SIG-M5 treated with dmso at 0.1 percent for 504 hours (cell line): ENCODE data around the gene LHX2.
A peak's percentile ranks its signal among the peaks of the same experiment; 100 is the strongest.

Experiments used
- DNase-seq: peaks from one replicate; lab custom pipeline; 2025; ENCODE audit not compliant: unreplicated experiment; lab: John Stamatoyannopoulos, UW

LHX2 gene

DNA sequence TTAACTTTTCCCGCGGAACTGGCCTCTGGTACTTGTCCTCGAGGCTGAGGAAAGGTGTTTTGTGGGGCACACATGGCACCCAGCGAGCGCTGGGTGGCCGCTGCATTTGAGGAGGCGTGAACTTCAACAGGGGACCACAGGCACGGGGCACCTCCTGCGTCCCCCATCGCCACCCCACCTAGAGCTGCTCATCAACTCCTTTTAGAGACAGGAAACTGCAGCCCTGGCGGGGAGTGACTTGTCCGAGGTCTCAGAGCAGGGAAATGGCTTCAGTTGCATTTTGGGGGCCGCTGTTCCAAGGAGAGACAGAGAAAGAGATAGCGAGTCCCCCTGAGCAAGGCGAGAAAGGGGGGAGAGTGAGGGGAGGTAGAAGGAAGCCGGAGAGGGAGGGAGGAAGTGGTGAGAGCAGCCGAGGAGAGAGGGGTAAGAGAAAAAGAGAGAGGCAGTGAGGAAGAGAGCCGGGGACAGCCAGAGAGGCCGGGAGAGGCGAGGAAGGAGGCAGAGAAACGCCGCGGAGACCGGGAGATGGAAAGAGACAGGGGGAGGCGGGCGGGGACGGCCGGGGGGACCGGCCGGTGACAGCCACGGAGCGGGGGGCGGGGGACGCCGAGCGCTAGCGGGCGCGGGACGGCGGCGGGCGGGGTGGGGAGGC is 12.5 kb upstream of the LHX2 start:
- DNase-seq: peak; percentile 19

DNA sequence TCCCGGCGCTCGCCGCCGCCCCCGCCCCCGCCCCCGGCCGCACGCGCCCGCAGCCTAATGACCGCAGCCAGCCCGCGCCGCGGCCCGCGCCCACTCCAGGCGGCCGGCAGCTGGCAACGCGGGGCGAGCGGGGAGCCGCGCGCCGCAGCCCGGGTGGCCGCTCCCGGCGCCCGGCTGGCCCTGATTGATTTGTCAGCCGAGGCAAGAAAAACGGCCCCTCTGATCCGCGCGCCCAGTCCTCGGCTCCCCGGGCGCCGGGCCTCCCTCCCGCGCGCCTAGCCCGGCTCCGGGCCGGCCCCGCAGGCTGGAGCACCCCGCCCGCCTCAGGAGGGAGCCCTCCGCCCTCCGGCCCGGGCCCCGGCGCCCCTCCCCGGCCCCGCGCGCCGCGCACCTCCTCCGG is 11.9 kb upstream of the LHX2 start:
- DNase-seq: no peak

DNA sequence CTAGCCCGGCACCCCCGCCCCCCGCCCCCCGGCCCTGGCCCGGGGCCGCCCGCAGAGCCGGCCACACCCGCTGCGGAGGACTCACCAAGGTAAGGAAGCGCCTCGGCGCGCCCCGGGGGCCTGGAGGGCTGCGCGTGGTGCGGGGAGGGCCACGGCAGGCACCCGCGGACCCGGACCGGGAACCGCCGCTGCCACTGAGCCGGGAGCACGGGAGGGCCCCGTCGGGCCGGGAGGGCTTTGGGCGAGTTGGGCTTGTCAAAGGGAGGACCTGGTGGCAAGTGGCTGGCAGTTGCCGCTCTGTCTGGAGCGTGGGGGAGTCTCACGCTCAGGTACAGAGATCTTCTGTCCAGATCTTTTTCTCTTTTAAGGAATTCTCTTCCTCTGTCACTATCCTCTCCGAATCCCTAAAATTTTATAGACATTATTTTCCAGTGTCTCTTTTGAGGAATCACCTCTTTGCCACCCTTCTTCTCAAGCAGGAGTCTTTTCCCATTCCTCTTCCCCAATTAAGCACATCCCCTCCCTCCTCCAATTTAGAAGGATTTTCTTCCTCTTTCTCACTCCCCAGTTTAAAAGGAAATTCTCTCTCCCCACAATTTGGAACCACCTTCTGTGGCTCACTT is 11.3 kb upstream of the LHX2 start:
- no peak for DNase-seq

DNA sequence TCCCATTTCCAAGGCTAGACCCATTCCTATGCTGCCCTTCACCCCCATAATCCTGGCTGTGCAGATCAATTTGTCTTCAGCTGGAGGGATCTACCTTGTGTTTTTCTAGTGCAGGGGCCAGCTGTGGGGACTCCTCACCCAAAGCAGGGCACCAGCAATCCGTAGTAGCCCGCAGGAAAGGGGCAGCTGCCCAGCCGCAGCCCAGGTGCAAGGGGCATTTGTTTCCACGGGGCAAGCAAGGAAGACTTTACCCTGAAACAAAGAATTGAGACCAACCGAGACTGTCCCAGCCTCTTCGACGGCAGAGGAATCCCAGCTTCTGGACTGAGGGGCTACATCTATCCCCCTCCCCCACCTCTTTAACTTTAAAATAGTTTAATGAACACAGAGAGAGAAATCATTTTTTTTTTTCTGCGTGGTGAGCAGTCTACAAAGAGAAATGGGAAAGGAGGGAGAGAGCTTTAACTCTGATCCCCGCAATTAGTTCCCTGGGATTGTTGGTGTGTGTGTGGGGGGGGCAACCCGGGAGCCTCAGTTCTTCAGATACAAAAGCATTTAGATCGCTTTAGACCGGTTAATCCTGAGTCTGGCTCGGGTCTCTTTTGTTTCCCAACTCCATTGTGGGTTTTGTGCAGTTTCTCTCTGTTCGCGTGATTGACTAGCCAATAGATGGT is 10.6 kb upstream of the LHX2 start:
- DNase-seq: no peak

DNA sequence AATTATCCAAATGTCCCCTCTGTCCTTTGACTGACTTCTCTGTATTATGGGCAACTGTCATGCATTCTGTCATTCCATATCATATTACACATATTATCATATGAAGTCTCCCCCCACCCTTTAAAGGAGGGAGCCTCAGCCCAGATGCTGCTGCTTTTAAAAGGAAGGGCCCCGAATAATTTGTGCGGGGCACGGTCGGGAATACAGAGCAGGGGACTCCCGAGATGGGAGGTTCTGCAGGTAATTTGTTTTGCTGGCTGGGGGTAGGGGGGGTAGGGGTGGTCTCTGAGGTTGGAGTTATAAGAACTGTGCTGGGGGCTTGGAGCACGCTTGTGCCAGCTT is 10.1 kb upstream of the LHX2 start:
- no peak for DNase-seq

DNA sequence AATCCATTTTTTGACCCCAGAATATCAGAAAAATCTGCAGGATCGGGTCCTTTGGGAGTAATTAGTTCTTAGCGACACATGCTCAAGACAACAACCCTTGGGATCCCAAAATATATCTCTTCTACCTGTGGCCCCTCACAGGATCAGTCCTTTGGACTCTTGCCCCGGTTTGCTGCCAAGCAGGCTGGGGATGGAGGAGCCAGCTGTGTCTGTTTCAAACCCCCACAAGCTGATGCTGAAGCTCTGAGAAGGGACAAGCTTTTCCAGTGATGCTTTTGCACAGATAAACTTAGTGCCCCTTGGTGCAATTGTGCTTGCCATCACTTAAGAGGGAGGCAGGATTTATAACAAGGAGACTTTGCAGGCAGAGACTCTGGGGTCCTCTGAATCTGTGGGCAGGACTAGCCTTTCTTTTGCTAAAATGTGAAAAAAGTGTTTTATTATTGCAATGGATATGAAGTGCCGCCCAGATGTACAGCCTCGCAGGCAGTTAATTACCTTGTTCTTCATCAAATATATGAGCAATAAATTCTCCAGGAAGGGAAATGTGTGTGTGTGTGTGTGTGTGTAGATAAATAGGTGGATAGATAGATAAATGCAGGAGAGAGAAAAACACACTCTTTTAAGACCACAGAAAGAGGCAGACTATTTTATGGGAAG is 9.6 kb upstream of the LHX2 start:
- DNase-seq: no peak

DNA sequence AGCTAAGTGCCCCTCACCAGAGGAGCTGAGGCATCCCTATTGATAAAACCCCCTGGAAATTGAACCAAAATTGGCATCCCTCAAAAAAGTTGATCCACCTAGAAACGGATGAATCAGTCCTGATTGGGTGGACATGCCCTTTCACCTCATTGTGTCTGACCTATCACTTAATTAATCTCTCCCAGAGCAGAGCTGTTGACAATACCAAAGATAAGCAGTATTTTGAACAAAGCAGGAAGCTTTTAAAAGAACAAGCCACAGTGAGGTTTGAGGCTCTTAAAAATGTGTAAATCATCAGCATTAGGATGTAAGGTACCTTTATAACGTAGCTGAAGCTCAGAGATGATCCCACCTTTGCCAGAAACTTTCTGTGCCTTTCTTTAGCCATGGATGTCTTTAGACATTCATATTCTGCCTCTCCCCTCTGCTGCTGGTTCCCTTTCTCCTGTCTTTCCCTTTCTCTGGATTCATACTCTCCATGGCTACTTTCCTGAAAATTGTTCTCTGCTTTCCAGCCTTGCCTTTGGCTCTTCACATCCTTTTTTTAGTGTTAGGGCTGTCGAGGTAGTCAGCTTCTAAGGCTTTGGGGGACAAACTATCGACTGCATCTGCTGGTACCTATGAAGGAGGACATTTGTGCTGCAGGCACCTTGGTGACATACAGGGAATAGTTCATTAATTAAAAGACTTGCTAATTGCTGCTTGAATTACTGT is 7.8 kb upstream of the LHX2 start:
- DNase-seq: no peak

DNA sequence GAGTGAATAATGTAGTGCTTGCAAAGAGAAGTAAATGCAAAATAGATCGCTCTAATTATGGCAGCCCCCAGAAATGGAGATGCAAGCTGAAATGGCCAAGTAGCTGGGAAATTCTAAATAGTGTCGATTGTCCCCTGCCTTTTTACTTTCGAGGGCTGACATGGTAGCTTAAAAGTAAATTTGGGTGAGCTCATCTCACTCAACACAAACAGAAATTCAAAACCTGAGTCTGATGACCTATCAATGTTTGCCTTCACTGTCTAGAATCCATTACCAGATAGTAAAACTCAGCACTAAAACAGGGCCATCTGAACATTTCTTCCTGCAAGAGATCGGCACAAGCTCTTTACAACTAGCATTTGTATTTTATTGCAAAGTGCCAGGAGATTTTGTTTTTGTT is 7.0 kb upstream of the LHX2 start:
- no peak for DNase-seq

DNA sequence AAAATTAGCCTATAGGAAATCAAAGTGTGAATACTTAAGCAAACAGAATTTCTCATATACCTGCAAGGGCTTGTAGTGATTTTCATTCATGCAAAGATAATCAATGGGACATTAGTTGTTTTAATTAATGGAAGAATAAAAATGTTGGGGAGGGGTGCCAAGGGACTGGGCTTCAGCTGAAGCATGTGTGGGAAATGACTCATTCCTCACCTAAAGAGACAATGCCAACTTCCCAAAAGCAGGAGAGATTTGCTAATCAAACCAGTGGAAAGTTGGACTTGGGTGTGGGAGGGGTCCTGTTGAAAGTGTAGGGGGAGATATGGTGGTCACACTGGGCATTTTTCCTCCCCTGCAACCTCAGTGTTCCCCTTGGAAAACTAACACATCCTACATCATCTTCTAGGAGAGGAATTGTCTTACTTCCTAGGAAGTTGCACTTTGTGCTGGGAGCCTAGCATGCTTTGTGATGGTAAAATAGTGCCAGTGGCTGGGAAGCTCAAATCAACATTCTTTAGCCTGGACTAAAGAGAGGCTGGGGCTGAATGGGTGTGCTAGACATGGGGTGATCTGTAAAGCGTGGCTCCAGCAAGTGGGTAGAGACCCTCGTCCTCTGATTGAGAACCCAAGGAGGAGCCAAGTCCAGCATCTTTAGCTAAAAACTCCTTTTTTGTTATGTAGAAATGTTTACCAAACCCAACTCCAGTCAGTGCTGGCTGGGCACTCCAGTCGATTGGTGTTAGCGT is 6.4 kb upstream of the LHX2 start:
- no peak for DNase-seq

DNA sequence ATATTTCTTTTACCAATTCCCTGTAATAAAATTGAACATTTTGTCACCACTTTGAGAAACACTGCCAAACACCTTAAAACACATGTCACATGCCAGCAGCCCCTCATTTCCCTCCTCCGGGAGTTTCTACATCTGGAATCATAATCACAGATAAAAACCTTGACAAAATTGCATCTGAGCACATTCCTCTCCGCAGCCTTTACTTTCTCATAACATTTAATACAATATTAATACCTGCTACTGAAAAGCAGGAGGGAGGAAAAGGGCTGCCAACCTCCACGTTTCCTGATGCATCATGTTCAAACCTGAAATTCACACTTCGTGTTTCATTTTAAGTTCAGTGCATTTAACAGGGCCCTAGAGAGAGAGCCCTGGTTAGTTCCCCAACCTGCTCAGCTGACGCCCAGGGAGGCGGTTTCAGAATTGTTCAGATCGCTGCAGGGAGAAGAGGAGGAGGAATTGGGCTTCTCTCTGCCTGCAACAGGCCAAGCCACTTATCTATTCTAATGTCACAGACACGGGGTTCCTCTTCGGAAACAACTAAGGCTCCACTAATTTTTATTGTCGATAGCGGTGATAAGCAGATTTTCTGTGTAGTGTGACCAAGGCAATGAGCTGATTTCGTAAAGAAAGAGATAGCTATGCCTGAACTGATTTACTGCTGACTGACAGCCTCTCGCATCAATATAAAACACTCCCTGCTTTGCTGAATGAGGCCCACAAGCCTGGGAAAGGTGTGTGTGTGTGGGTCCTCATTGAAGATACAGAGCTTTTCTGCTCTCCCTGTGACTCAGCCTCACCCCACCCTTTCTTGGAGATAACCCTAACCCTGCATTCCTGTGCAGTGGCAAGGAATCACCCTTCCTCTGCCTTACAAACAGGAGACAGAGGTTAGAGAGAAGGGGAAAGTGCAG is 4.9 kb upstream of the LHX2 start:
- DNase-seq: peak; percentile 53

DNA sequence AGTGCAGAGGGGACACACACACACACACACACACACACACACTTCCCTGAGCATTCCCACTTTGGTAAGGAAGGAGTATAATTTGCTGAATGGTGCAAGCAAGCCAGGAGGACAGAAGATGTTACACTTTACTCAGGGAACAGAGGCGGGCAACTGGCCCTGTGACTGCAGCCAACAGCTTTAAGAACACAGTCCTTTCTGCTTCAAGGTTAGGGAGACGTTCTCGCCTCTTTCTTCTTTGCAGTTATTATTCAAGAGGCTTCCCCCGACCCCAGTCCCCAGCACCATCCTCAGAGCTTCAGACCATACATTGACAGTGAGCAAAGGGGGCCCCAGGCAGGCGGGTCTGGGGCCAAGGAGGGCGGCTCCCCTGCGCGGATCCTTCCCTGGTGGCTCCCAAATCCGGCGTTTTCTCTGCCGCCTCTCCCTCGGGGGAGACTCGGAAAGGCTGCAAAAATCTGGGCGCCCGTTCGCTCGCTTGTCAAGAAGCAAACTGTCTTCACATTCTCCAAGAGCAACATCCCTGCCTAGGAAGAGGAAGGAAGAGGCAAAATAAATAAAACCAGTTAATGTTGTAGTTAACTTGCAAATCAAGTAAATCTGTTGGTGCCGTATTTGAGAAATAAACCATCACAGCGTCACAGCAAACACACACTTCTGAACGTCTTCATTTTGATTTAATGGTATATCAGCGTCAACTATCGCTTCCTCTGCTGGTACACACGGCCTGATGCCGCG is 3.8 kb upstream of the LHX2 start:
- no peak for DNase-seq

DNA sequence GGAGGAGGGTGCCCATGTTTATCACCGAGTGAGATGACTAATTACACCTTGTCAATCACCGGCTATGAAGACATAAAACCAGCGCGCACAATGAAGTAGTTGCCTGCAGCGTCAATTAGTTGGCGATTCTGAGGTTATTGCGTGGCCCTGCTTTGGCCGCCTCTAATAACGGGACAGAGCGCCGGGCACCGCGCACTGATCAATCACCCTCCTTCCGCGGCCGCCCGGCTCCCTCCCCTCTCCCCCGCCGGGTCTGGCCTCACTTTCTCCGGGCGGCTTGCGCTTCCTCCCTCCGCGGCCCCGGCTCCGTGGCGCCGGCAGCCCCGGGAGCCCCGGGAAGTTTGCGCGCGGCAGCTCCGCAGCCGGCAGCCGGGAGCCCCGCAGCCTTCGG is 3.3 kb upstream of the LHX2 start:
- no peak for DNase-seq

DNA sequence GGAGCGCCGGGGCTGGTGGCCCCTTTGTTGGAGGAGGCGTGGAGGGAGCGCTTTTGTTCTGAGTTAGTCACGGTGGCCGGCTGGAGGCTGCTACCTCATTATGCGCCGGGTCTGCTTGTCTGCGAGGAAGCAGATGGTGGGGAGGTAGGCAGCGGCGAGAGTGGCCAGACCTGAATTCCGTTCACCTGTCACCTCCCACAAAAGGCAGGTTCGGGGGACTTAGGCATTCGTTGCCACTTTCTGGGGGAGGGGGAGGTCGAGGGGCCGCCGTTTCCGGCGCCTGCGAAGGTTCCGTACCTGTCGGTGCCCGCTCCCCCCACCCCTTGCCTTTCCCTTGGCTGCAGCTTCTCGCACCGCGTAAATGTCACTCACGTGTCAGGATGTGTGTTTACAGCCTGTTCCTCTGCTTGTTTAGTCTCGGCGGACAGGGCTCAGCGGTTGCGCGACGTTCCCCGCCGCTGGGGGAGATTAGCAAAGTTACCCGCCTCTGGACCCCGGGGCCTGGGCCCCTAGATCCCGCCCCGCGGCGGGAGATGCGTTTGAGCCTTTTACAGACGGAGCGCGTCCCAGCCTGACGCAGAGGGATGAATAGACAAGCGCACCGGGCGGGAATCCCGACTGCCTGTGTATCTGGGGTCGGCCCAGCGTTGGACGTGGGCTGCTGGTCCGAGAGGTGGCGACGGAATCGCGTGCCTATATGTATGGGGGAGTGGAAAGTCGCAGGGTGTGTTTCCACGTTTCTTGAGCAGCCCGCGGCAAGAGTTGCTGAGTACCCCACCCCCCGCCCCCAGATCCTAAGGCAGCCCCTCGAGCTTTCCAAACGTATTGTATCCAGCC is 2.7 kb upstream of the LHX2 start:
- DNase-seq: no peak

DNA sequence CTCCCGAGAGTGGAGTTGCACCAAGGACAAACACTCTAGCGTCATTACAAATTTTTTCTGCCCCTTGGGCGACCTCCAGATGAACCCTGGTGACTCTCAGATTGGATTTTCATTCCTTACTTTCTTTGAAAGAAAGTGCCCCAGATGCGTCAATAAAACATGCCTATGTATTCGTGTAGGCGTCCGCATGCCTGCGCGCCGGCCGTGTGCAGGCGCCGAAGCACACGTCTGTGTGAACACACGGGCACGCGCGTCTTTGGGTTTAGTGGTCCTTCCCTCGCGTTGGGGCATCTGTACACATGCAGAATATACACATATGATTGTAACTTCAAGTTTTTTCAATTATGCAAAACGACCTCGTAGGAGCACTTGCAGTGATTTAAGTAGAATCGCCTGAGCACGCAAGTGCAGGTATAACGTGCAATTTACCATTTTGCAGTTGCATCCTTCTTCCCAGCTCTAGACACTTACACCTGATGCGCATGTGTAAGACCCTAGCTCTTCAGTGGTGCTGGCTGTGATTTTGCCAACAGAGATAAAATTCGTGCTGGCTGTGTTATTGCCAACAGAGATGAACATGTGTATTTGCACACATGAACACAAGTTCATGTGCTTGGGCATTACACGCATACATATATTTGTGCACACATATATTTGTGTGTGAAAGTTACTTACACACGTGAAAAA is 1.9 kb upstream of the LHX2 start:
- no peak for DNase-seq

DNA sequence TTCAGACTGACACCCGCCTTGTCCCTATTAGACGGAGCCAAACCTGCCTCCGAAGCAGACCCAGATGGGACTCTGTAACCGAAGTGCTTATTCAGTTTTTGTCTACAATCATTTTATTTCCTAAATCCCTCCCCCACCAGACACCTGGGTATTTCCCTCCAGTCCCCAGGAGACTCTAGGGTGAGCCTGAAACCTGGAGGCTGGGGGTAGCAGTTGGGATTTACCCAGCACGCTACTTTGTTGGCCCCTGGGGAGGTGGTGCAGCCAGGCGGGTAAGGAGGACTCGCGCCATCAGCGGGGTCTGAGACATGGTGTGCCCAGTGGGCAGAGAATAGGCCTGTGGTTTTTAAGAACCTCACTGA is 1.3 kb upstream of the LHX2 start:
- DNase-seq: no peak

DNA sequence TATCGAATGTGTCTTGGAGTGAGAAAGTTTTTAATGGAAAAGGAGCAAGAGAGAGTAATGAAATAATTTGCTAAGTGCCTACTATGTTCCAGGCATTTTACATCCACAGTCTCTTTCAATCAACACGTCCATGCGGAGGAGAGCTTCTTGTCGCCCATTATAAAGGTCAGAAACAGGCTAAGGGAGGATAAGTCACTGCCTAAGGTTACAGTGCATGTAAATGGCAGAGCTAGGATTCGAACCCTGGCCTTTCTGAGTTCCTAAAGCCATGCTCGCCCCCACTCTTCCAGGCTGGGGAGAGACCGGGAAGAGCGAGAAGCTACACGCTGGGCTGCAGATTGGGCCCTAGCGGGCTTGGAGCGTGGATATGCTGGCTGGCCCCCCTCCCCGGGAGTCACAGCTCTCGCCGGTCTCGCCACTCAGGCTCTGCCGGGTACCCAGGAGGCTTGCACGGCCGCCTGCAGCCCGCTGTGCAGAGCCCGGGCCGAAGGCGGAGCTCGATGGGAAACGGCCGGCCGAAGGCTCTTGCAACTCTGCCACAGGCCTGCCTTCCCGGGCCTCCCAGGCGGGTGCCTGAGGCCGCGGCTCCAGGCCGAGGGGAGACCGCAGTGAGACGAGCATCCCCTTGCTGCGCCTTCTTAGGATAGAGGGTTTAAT is 775 bp upstream of the LHX2 start:
- DNase-seq: no peak
